ENCODE measurements around the gene CHST15. TPM values are rescaled to one million over a fixed set of nuclear protein-coding genes. Genes with fewer than 3 reads are reported as not detected.
"Not testable (repeated sequence)": the region's sequence is repeated elsewhere in the genome, so short reads cannot be mapped to it uniquely, and the experiment has no call there.

The CHST15 gene
- total RNA-seq, 1 experiment from 2014 or later = 2.8 TPM

GRCh38 chr10:124036746-124037145 lies 56.7 kb downstream of the CHST15 start:
- Histone ChIP-seq H3K4me3 (no peak overlapping the region), H3K4me1 (no peaks in the 10 kb centered on the region), H3K27me3 (no peaks in the 10 kb centered on the region), H3K9me3 (replicated peaks) (no peaks in the 10 kb centered on the region), H3K27ac (no peak overlapping the region), H3K36me3 (no peaks in the 10 kb centered on the region)
- DNase-seq = no peak

GRCh38 chr10:124035928-124036558 lies 57.4 kb downstream of the CHST15 start:
- DNase-seq = no peak
- Histone ChIP-seq H3K4me3 (no peak overlapping the region), H3K27me3 (no peaks in the 10 kb centered on the region), H3K27ac (no peak overlapping the region), H3K9me3 (replicated peaks) (no peaks in the 10 kb centered on the region), H3K4me1 (no peaks in the 10 kb centered on the region), H3K36me3 (no peaks in the 10 kb centered on the region)

GRCh38 chr10:124035306-124035927 lies 58.0 kb downstream of the CHST15 start:
- no peak for DNase-seq
- H3K4me3 ChIP-seq = no peak overlapping the region
- H3K4me1 ChIP-seq = no peaks in the 10 kb centered on the region
- H3K36me3 ChIP-seq = no peaks in the 10 kb centered on the region
- H3K9me3 ChIP-seq (replicated peaks) = no peaks in the 10 kb centered on the region
- no peaks in the 10 kb centered on the region for H3K27me3 ChIP-seq
- H3K27ac ChIP-seq = no peak overlapping the region

- not testable (repeated sequence) for H3K36me3 ChIP-seq; H3K4me3 ChIP-seq; H3K27me3 ChIP-seq; H3K27ac ChIP-seq; DNase-seq; H3K9me3 ChIP-seq (replicated peaks); H3K4me1 ChIP-seq
These were observed 58.7 kb downstream of the CHST15 start for GRCh38 chr10:124034576-124035305.

DNA sequence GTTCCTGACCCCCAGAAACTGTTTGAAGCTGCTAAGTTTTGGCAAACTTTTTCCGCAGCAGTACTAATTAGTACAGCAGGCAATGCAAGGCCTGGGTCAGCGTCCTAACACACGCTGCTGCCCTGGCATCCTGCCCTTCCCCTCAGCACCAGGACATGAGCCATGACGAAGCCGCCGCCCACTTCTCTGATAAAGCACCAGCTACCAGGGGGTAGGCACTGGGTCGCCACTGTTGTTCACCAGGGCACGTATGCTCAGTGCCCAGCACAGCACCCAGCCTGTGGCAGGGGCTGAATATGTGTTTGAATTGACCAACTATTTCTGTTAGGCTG lies 59.5 kb downstream of the CHST15 start:
- no peaks in the 10 kb centered on the region for H3K36me3 ChIP-seq
- no peaks in the 10 kb centered on the region for H3K9me3 ChIP-seq (replicated peaks)
- H3K4me1 ChIP-seq = no peaks in the 10 kb centered on the region
- no peak for DNase-seq
- H3K27me3 ChIP-seq = no peaks in the 10 kb centered on the region
- H3K4me3 ChIP-seq = no peak overlapping the region
- H3K27ac ChIP-seq = no peak overlapping the region

DNA sequence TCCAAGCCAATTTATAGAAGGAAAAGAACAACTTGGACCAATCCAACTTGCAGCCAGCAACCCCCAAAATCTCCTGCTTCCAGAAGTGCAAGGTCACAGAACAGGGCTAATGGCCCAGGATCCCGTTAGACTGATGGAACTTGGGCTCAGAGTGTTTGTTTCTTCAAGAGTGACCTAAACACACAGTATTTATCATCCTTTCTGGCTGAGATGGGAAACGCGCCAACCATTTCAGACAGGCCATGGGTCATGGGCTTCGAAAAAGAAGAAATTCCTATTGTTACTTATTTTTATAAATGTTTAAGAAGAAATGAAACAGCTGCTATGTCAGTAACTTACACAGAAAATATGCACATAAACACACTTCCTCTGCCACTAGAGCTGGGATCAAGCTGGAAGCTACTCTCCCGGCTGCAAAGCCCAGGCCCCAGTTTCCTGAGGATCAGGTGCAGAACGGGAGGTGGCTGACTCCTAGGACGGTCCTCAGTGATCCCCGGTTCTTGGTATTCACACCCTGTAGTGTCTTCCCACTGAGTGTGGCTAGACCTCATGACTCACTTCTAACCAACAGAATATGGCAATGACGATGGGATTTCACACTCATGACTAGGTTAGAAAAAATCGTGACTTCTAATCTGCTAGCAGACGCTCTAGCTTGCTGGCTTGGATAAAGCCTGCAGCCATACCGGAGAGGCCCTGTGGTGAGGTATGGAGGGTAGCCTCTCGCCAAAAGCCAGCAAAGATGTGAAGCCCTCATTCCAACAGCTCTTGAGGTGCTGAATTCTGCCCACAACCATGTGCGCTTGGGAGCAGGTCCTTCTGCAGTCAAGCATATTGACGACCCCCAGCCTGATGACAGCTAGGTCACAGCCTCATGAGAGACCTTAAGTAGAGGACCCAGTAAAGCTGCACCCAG lies 60.2 kb downstream of the CHST15 start:
- DNase-seq = no peak
- H3K36me3 ChIP-seq = no peaks in the 10 kb centered on the region
- H3K4me1 ChIP-seq = no peaks in the 10 kb centered on the region
- no peak overlapping the region for H3K4me3 ChIP-seq
- H3K27me3 ChIP-seq = no peaks in the 10 kb centered on the region
- H3K9me3 ChIP-seq (replicated peaks) = no peaks in the 10 kb centered on the region
- H3K27ac ChIP-seq = no peak overlapping the region

DNA sequence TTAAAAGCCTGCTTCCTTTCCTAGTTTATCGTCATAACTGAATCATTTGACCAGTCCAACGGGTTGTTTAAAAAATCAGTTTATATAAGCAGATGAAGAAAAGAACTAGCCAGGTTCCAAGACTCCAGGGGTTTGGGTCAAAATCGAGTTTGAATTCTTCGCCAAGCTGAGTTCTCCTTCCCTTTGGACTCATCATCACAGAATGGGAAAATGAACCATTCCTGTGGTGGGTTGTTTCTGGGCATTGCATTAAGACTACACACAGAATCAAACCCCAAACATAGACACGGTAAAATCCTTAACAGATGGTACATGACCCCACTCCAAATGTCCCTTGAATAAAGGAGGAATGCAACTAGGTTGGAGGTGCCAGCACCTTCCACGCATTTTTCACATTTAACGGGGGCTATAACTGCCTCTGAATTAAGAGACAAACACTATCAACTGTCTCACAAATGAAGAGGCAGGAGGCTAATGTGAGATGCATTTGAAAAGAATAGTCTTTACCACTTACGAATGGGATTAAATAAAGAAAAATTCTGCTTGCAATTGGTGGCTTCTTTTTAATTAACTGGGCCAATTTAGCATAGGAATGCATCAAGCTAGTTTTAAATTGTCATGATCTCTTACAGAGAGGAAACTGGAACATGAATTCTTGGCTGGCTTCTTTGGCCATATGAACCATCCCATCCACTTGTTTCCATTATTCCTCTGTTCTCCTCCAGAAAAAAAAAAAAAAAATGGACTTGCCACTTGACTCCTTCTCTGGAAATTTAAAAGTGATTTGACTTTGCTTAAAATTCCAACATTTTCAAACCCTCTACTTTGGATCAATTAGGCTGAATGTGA lies 61.1 kb downstream of the CHST15 start:
- no peak overlapping the region for H3K27ac ChIP-seq
- H3K4me3 ChIP-seq = no peak overlapping the region
- no peaks in the 10 kb centered on the region for H3K4me1 ChIP-seq
- H3K27me3 ChIP-seq = no peaks in the 10 kb centered on the region
- no peaks in the 10 kb centered on the region for H3K36me3 ChIP-seq
- H3K9me3 ChIP-seq (replicated peaks) = no peaks in the 10 kb centered on the region
- no peak for DNase-seq

DNA sequence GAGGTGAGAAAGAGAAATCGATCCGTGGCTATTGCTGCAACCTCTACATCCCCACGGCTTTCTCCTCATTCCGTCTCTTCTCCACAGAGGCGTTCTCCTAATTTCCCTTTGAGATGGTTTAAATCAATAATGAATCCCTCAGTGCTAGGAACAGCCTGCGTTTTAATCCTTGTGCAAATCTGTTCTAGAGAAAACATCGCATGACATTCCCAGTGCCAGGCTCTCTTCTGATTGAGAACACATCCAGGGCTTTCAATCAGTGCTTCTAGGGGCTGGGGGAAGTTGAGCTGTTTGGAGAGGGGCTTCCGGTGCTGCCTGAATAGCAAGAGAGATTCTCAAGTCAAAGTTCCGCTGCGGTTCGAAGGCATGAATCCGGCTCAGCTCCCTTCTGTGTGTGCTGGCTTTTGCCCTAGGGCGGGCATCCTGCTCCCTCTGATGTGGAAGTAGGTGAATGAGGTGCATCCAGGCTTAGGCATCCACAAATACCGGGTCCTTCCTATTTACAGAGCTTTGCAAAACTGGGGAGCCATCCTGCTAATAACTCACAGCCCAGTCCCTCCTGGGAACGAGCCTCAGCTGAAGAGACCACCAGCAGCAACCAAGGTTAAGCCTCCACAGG lies 62.8 kb downstream of the CHST15 start:
- Histone ChIP-seq H3K9me3 (replicated peaks) (no peaks in the 10 kb centered on the region), H3K36me3 (no peaks in the 10 kb centered on the region), H3K4me3 (no peak overlapping the region), H3K27ac (no peak overlapping the region), H3K27me3 (no peaks in the 10 kb centered on the region), H3K4me1 (no peaks in the 10 kb centered on the region)
- no peak for DNase-seq

GRCh38 chr10:124030061-124030460 lies 63.3 kb downstream of the CHST15 start:
- H3K36me3 ChIP-seq = no peaks in the 10 kb centered on the region
- no peaks in the 10 kb centered on the region for H3K4me1 ChIP-seq
- DNase-seq = no peak
- H3K4me3 ChIP-seq = no peak overlapping the region
- H3K27me3 ChIP-seq = no peaks in the 10 kb centered on the region
- no peak overlapping the region for H3K27ac ChIP-seq
- no peaks in the 10 kb centered on the region for H3K9me3 ChIP-seq (replicated peaks)

DNA sequence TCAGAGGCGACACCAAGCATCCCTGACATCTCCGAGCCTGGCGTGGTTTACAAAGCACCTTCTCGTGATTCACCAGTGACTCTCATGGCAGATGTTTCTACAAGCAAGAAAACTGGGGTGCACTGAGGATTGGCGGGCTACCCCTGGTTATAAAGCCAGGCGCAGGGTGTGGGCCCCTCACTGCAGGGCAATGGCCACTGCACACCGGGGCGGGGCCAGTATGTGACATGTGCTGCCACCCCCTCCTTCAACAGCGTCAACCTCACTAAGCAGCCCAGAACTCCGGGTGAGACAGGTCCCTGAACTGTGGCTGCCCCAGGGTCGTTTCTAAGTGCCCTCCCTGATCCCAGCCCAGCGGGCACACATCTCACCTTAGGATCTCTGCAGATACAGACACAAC lies 63.8 kb downstream of the CHST15 start:
- Histone ChIP-seq H3K9me3 (replicated peaks) (no peaks in the 10 kb centered on the region), H3K4me3 (no peak overlapping the region), H3K27ac (no peak overlapping the region), H3K36me3 (no peaks in the 10 kb centered on the region), H3K27me3 (no peaks in the 10 kb centered on the region), H3K4me1 (no peaks in the 10 kb centered on the region)
- DNase-seq = no peak

- H3K27ac ChIP-seq = no peak overlapping the region
- H3K27me3 ChIP-seq = no peaks in the 10 kb centered on the region
- no peaks in the 10 kb centered on the region for H3K36me3 ChIP-seq
- H3K4me1 ChIP-seq = no peaks in the 10 kb centered on the region
- no peaks in the 10 kb centered on the region for H3K9me3 ChIP-seq (replicated peaks)
- no peak for DNase-seq
- no peak overlapping the region for H3K4me3 ChIP-seq
These were observed 64.5 kb downstream of the CHST15 start for GRCh38 chr10:124028700-124029480.

- Histone ChIP-seq H3K4me1 (no peaks in the 10 kb centered on the region), H3K9me3 (replicated peaks) (no peaks in the 10 kb centered on the region), H3K4me3 (no peak overlapping the region), H3K36me3 (no peaks in the 10 kb centered on the region), H3K27me3 (no peaks in the 10 kb centered on the region), H3K27ac (no peak overlapping the region)
- no peak for DNase-seq
These were observed 65.7 kb downstream of the CHST15 start for GRCh38 chr10:124027651-124028050.

DNA sequence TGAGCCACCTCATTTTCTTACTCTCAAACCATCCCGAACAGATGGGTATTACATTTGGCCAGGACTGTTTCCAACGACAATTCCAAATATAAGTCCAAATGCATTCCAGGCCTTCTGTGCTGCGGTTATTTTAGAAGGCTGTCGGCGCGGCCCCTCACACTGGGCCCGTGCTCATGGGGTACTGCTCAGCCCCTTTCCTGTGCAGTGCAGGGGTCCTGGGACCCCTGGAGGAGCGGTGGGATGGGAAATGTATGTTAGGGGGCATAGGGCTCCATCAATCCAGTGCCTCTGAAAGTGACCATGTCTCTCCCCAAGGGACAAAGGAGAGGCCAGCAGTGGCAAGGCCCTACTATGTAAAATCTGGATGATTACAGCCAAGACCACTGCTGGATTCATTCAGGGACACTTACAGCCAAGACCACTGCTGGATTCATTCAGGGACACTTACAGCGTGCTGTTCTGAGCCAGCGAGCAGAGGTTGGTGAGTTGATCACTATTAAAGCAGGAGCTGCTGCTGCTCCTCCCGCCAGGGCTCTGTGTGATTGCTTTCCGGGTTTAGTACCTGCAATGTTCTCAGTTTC lies 66.3 kb downstream of the CHST15 start:
- H3K27ac ChIP-seq = no peak overlapping the region
- no peak for DNase-seq

More for the DNA sequence above, 66.3 kb downstream of the CHST15 start:
- H3K9me3 ChIP-seq (replicated peaks) = no peaks in the 10 kb centered on the region
- no peak overlapping the region for H3K4me3 ChIP-seq
- H3K36me3 ChIP-seq = no peaks in the 10 kb centered on the region
- H3K4me1 ChIP-seq = peaks cover 4% of the 10 kb centered on the region
- no peaks in the 10 kb centered on the region for H3K27me3 ChIP-seq
